ENCODE measurements around the gene BCL2. TPM values are rescaled to one million over a fixed set of nuclear protein-coding genes. Genes with fewer than 3 reads are reported as not detected.

BCL2 gene
- total RNA-seq, 1 experiment from 2014 or later = 2.6 TPM

DNA sequence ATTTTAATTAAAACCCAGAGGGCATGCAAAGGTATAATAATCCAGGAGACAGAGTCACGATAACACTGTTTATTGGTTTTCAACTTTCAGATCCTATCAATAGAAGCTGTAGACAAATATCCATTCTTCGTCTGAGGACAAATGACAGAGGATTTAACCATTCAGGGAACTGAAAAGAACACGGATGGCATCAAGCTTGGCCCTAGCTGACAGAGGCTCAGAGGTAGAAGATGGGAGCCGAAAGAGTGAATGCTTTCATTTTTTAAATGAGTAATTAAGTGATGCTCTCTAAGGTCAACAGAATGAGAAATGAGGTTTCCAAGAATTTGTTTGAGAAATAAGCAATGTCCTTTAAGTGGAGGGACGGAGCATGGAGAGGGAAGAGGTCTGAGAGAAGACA, 62.1 kb downstream of the BCL2 start:
- peaks cover 4% of the 10 kb centered on the region; the same call in 1 of the 2 replicates for H3K4me1 Mint-ChIP-seq
- ChIA-PET CTCF (no interaction called here), POLR2A (no interaction called here)
- ATAC-seq = no peak
- peaks cover 7% of the 10 kb centered on the region; the same call in 1 of the 2 replicates for H3K9me3 Mint-ChIP-seq
- no peak overlapping the region for H3K27ac Mint-ChIP-seq
- no peaks in the 10 kb centered on the region for H3K36me3 Mint-ChIP-seq
- H3K27me3 Mint-ChIP-seq (ENCODE audit: low read depth) = no peaks in the 10 kb centered on the region
- no peak for TF ChIP-seq NFE2L1 (CRISPR knock-in tag; IDR thresholded peaks at IDR 0.05)
- no peak for TF ChIP-seq NFYB (CRISPR knock-in tag; conservative IDR thresholded peaks at IDR 0.05; ENCODE audit: low read depth)
- no peak for TF ChIP-seq MLX (CRISPR knock-in tag; IDR thresholded peaks at IDR 0.05)
- TF ChIP-seq AFF4 (CRISPR knock-in tag; IDR thresholded peaks at IDR 0.05; ENCODE audit: borderline replicate concordance) = no peak
- TF ChIP-seq OVOL2 (CRISPR knock-in tag; IDR thresholded peaks at IDR 0.05; ENCODE audit: borderline replicate concordance) = no peak
- no peak for TF ChIP-seq SMAD4 (CRISPR knock-in tag; IDR thresholded peaks at IDR 0.05)
- TF ChIP-seq CREM (CRISPR knock-in tag; IDR thresholded peaks at IDR 0.05) = no peak
- no peak for TF ChIP-seq SMAD3 (CRISPR knock-in tag; IDR thresholded peaks at IDR 0.05; ENCODE audit: borderline replicate concordance)
- TF ChIP-seq, protein P1, sequence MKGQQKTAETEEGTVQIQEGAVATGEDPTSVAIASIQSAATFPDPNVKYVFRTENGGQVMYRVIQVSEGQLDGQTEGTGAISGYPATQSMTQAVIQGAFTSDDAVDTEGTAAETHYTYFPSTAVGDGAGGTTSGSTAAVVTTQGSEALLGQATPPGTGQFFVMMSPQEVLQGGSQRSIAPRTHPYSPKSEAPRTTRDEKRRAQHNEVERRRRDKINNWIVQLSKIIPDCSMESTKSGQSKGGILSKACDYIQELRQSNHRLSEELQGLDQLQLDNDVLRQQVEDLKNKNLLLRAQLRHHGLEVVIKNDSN (CRISPR knock-in tag; IDR thresholded peaks at IDR 0.05) = no peak
- TF ChIP-seq ATF1 (CRISPR knock-in tag; IDR thresholded peaks at IDR 0.05) = no peak
- TF ChIP-seq ZNF121 (CRISPR knock-in tag; IDR thresholded peaks at IDR 0.05) = no peak
- TF ChIP-seq TEAD4 (CRISPR knock-in tag; IDR thresholded peaks at IDR 0.05) = no peak
- TF ChIP-seq STAT6 (CRISPR knock-in tag; conservative IDR thresholded peaks at IDR 0.05; ENCODE audit: low read depth) = no peak
- no peak for TF ChIP-seq RELA (CRISPR knock-in tag; IDR thresholded peaks at IDR 0.05; ENCODE audit: borderline replicate concordance)
- no peak for TF ChIP-seq ZBTB21 (CRISPR knock-in tag; IDR thresholded peaks at IDR 0.05; ENCODE audit: borderline replicate concordance)
- no peak for TF ChIP-seq KAT7 (CRISPR knock-in tag; IDR thresholded peaks at IDR 0.05; ENCODE audit: borderline replicate concordance)
- TF ChIP-seq, protein P2, sequence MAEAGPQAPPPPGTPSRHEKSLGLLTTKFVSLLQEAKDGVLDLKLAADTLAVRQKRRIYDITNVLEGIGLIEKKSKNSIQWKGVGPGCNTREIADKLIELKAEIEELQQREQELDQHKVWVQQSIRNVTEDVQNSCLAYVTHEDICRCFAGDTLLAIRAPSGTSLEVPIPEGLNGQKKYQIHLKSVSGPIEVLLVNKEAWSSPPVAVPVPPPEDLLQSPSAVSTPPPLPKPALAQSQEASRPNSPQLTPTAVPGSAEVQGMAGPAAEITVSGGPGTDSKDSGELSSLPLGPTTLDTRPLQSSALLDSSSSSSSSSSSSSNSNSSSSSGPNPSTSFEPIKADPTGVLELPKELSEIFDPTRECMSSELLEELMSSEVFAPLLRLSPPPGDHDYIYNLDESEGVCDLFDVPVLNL (CRISPR knock-in tag; IDR thresholded peaks at IDR 0.05; ENCODE audit: borderline replicate concordance, low read depth) = no peak
- H3K4me3 Mint-ChIP-seq = no peak overlapping the region
- DNase-seq (ENCODE audit: low spot score) = no peak

DNA sequence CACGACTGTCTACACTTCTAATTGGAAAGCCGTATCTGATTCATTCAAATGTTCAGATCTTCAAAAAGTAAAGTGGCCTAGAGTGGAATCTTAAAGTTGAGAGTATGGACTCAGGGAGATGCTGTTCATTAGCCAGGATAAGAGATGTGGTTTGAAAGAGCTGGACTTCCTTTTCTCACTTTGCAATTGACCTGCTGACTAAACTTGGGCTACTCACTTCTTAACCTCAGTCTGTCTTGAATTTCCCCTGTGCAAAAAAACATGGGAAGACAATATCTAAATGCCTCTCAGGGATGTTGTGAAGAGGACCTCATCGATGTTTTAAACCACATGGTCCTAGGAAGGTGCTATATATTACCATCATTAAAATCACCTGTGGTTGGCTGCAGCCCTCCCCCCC, 64.1 kb downstream of the BCL2 start:
- Mint-ChIP-seq H3K27me3 (ENCODE audit: low read depth) (no peaks in the 10 kb centered on the region), H3K36me3 (no peaks in the 10 kb centered on the region), H3K4me1 (peaks cover 4% of the 10 kb centered on the region; the same call in 1 of the 2 replicates), H3K4me3 (no peak overlapping the region), H3K9me3 (peaks cover 10% of the 10 kb centered on the region; the same call in 1 of the 2 replicates), H3K27ac (no peak overlapping the region)
- DNase-seq (ENCODE audit: low spot score) = no peak
- ATAC-seq = no peak
- ChIA-PET POLR2A (no interaction called here), CTCF (no interaction called here)
- TF ChIP-seq GABPB1 (CRISPR knock-in tag; IDR thresholded peaks at IDR 0.05) = no peak
- TF ChIP-seq, protein P3, sequence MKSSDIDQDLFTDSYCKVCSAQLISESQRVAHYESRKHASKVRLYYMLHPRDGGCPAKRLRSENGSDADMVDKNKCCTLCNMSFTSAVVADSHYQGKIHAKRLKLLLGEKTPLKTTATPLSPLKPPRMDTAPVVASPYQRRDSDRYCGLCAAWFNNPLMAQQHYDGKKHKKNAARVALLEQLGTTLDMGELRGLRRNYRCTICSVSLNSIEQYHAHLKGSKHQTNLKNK (CRISPR knock-in tag; IDR thresholded peaks at IDR 0.05) = no peak
- TF ChIP-seq E2F1 (CRISPR knock-in tag; IDR thresholded peaks at IDR 0.05) = no peak
- TF ChIP-seq MAX (CRISPR knock-in tag; IDR thresholded peaks at IDR 0.05) = no peak
- TF ChIP-seq NR1H2 (CRISPR knock-in tag; IDR thresholded peaks at IDR 0.05) = no peak
- no peak for TF ChIP-seq ZBTB43 (CRISPR knock-in tag; IDR thresholded peaks at IDR 0.05)
- no peak for TF ChIP-seq SMAD3 (CRISPR knock-in tag; IDR thresholded peaks at IDR 0.05; ENCODE audit: borderline replicate concordance)
- no peak for TF ChIP-seq JAZF1 (CRISPR knock-in tag; IDR thresholded peaks at IDR 0.05)
- TF ChIP-seq RORB (CRISPR knock-in tag; IDR thresholded peaks at IDR 0.05) = no peak
